Measurements from ENCODE around the gene MYCBPAP. TPM values are rescaled to one million over a fixed set of nuclear protein-coding genes. Genes with fewer than 3 reads are reported as not detected.

Gene MYCBPAP
- polyA plus RNA-seq, 1 experiment = 0.17 TPM

- no peaks in the 10 kb centered on the region for H3K9me3 ChIP-seq (ENCODE audit: control insufficient read depth, insufficient read depth, low read length)
- H3K4me3 ChIP-seq (ENCODE audit: low read depth, low read length) = no peak overlapping the region
- no peak for DNase-seq (ENCODE audit: low read depth, low spot score)
- POLR2A ChIA-PET = no interaction called here
- H3K27me3 ChIP-seq (ENCODE audit: control insufficient read depth, insufficient read depth, low read length) = peaks cover 2% of the 10 kb centered on the region
- no peak for TF ChIP-seq CTCF (IDR thresholded peaks at IDR 0.05; ENCODE audit: low read depth, low read length)
- no peak overlapping the region for H3K27ac ChIP-seq (ENCODE audit: low read depth, low read length)
- CTCF ChIA-PET = no interaction called here
Measured at GRCh38 chr17:50461550-50462132, 46.6 kb upstream of the MYCBPAP start.

- Histone ChIP-seq H3K9me3 (ENCODE audit: control insufficient read depth, insufficient read depth, low read length) (no peaks in the 10 kb centered on the region), H3K27me3 (ENCODE audit: control insufficient read depth, insufficient read depth, low read length) (peaks cover 6% of the 10 kb centered on the region), H3K4me3 (ENCODE audit: low read depth, low read length) (no peak overlapping the region), H3K27ac (ENCODE audit: low read depth, low read length) (no peak overlapping the region)
- ChIA-PET CTCF (no interaction called here), POLR2A (no interaction called here)
- TF ChIP-seq CTCF (IDR thresholded peaks at IDR 0.05; ENCODE audit: low read depth, low read length) = no peak
- no peak for DNase-seq (ENCODE audit: low read depth, low spot score)
Measured at GRCh38 chr17:50462446-50462845, 45.8 kb upstream of the MYCBPAP start.

- ChIA-PET CTCF (no interaction called here), POLR2A (no interaction called here)
- peaks cover 4% of the 10 kb centered on the region; the same call in 1 of the 2 replicates for H3K9me3 ChIP-seq (ENCODE audit: control insufficient read depth, insufficient read depth, low read length)
- no peak overlapping the region for H3K4me3 ChIP-seq (ENCODE audit: low read depth, low read length)
- H3K27me3 ChIP-seq (ENCODE audit: control insufficient read depth, insufficient read depth, low read length) = peaks cover 20% of the 10 kb centered on the region
- no peak for DNase-seq (ENCODE audit: low read depth, low spot score)
- no peak overlapping the region for H3K27ac ChIP-seq (ENCODE audit: low read depth, low read length)
- no peak for TF ChIP-seq CTCF (IDR thresholded peaks at IDR 0.05; ENCODE audit: low read depth, low read length)
Measured at GRCh38 chr17:50464121-50464520, 44.1 kb upstream of the MYCBPAP start.

- DNase-seq (ENCODE audit: low read depth, low spot score) = no peak
- Histone ChIP-seq H3K27ac (ENCODE audit: low read depth, low read length) (no peak overlapping the region), H3K9me3 (ENCODE audit: control insufficient read depth, insufficient read depth, low read length) (peaks cover 4% of the 10 kb centered on the region; the same call in 1 of the 2 replicates), H3K27me3 (ENCODE audit: control insufficient read depth, insufficient read depth, low read length) (peaks cover 25% of the 10 kb centered on the region), H3K4me3 (ENCODE audit: low read depth, low read length) (no peak overlapping the region)
- POLR2A ChIA-PET = no interaction called here
- TF ChIP-seq CTCF (IDR thresholded peaks at IDR 0.05; ENCODE audit: low read depth, low read length) = no peak
- CTCF ChIA-PET = no interaction called here
Measured at GRCh38 chr17:50464736-50465135, 43.5 kb upstream of the MYCBPAP start.

GRCh38 chr17:50465171-50465570 is 43.1 kb upstream of the MYCBPAP start:
- ChIA-PET POLR2A (no interaction called here), CTCF (no interaction called here)
- H3K9me3 ChIP-seq (ENCODE audit: control insufficient read depth, insufficient read depth, low read length) = peaks cover 4% of the 10 kb centered on the region; the same call in 1 of the 2 replicates
- TF ChIP-seq CTCF (IDR thresholded peaks at IDR 0.05; ENCODE audit: low read depth, low read length) = no peak
- peaks cover 26% of the 10 kb centered on the region for H3K27me3 ChIP-seq (ENCODE audit: control insufficient read depth, insufficient read depth, low read length)
- H3K4me3 ChIP-seq (ENCODE audit: low read depth, low read length) = no peak overlapping the region
- no peak overlapping the region for H3K27ac ChIP-seq (ENCODE audit: low read depth, low read length)
- no peak for DNase-seq (ENCODE audit: low read depth, low spot score)
